MM.1S (cell line): ENCODE data around the gene OR6B2.
A peak's percentile ranks its signal among the peaks of the same experiment; 100 is the strongest.

Experiments used
- DNase-seq: peaks from one replicate; pipeline ENCODE4 v3.0.0-alpha.2; 2015
- H2AFZ ChIP-seq: fragments of 300-600 bp; sonication (generic); 2 replicates; pipeline ENCODE4 v1.6.0; 2016; ENCODE audit warnings: antibody characterized with exemption, low read length
- H3F3A ChIP-seq: fragments of 300-600 bp; sonication (generic); 2 replicates; pipeline ENCODE4 v1.6.1; 2016; ENCODE audit warnings: mild to moderate bottlenecking, antibody characterized with exemption, low read length, moderate library complexity, mixed read lengths; ENCODE audit not compliant: insufficient read depth
- H3K27ac ChIP-seq: fragments of 300-600 bp; sonication (generic); 2 replicates; pipeline ENCODE4 v1.5.1; 2016; ENCODE audit warnings: mild to moderate bottlenecking, low read length
- H3K27me3 ChIP-seq: fragments of 300-600 bp; sonication (generic); replicated peaks from 2 replicates; pipeline ENCODE4 v1.6.0; 2016; ENCODE audit warnings: low read length; ENCODE audit not compliant: insufficient read depth
- H3K36me3 ChIP-seq: fragments of 300-600 bp; sonication (generic); replicated peaks from 2 replicates; pipeline ENCODE4 v1.6.1; 2016; ENCODE audit warnings: mild to moderate bottlenecking, low read length, mixed read lengths; ENCODE audit not compliant: insufficient read depth
- H3K4me1 ChIP-seq: fragments of 300-600 bp; sonication (generic); 2 replicates; pipeline ENCODE4 v1.6.1; 2016; ENCODE audit warnings: low read length, mixed read lengths
- H3K4me2 ChIP-seq: fragments of 300-600 bp; sonication (generic); 2 replicates; pipeline ENCODE4 v1.6.0; 2016; ENCODE audit warnings: low read depth, low read length
- H3K4me3 ChIP-seq: fragments of 300-600 bp; sonication (generic); 2 replicates; pipeline ENCODE4 v1.5.1; 2016; ENCODE audit warnings: low read length, mixed read lengths
- H3K79me2 ChIP-seq: fragments of 300-600 bp; sonication (generic); 2 replicates; pipeline ENCODE4 v1.6.1; 2016; ENCODE audit warnings: mixed run types, low read length, mixed read lengths
- H3K9ac ChIP-seq: fragments of 300-600 bp; sonication (generic); 2 replicates; pipeline ENCODE4 v1.6.1; 2016; ENCODE audit warnings: low read length, mixed read lengths
- H3K9me2 ChIP-seq: fragments of 300-600 bp; sonication (generic); replicated peaks from 2 replicates; pipeline ENCODE4 v1.6.1; 2016; ENCODE audit warnings: mild to moderate bottlenecking, low read length, mixed read lengths; ENCODE audit not compliant: insufficient read depth
- H3K9me3 ChIP-seq: fragments of 300-600 bp; sonication (generic); replicated peaks from 2 replicates; pipeline ENCODE4 v1.6.1; 2016; ENCODE audit warnings: mild to moderate bottlenecking, low read length, mixed read lengths; ENCODE audit not compliant: insufficient read depth
- H4K20me1 ChIP-seq: fragments of 300-600 bp; sonication (generic); 2 replicates; pipeline ENCODE4 v1.6.1; 2016; ENCODE audit warnings: mild to moderate bottlenecking, low read length, moderate library complexity, mixed read lengths; ENCODE audit not compliant: insufficient read depth
- CTCF ChIP-seq: fragments of 300-600 bp; sonication (generic); IDR thresholded peaks from 2 replicates; pipeline ENCODE4 v1.5.1; 2016; ENCODE audit warnings: antibody characterized with exemption, low read length, mixed read lengths
- EZH2 ChIP-seq: fragments of 300-600 bp; sonication (generic); optimal IDR thresholded peaks from 2 replicates; pipeline ENCODE3; 2017; ENCODE audit warnings: low read depth, mild to moderate bottlenecking, antibody characterized with exemption, low read length, mixed read lengths
- EZH2phosphoT487 ChIP-seq: fragments of 300-600 bp; sonication (generic); IDR thresholded peaks from 2 replicates; pipeline ENCODE4 v1.6.1; 2018; ENCODE audit warnings: antibody characterized with exemption, low read length

Gene OR6B2

GRCh38 chr2:240053173-240054155, 23.2 kb upstream of the OR6B2 start, which contains the start of gene OR6B3:
Gene OR6B3, minus strand, starts transcription at chr2:240053521.
- Histone ChIP-seq H3K9me3 (no peaks in the 10 kb centered on the region), H3K9ac (no peak within 1 kb of the TSS), H3K27ac (no peak within 1 kb of the TSS), H3K79me2 (no peaks in the 10 kb centered on the region), H3K27me3 (peaks cover 92% of the 10 kb centered on the region), H3K9me2 (no peaks in the 10 kb centered on the region), H3F3A (no peaks in the 10 kb centered on the region), H3K4me2 (peak within 1 kb of the TSS; percentile 21; the same call in 1 of the 2 replicates), H2AFZ (no peak within 1 kb of the TSS), H4K20me1 (no peaks in the 10 kb centered on the region), H3K36me3 (no peaks in the 10 kb centered on the region), H3K4me1 (no peaks in the 10 kb centered on the region), H3K4me3 (no peak within 1 kb of the TSS)
- DNase-seq: no peak
- TF ChIP-seq EZH2phosphoT487: no peak
- TF ChIP-seq EZH2: no peak
- TF ChIP-seq CTCF: no peak

GRCh38 chr2:240052524-240052923, 22.3 kb upstream of the OR6B2 start:
- no peaks in the 10 kb centered on the region for H3F3A ChIP-seq
- no peaks in the 10 kb centered on the region for H3K79me2 ChIP-seq
- no peak overlapping the region for H3K9ac ChIP-seq
- no peaks in the 10 kb centered on the region for H3K36me3 ChIP-seq
- DNase-seq: no peak
- H2AFZ ChIP-seq: no peak overlapping the region
- no peaks in the 10 kb centered on the region for H4K20me1 ChIP-seq
- H3K4me1 ChIP-seq: no peaks in the 10 kb centered on the region
- H3K27me3 ChIP-seq: peaks cover 91% of the 10 kb centered on the region
- no peak for TF ChIP-seq EZH2
- no peak for TF ChIP-seq CTCF
- no peak for TF ChIP-seq EZH2phosphoT487
- H3K27ac ChIP-seq: no peak overlapping the region
- no peak overlapping the region for H3K4me2 ChIP-seq
- H3K4me3 ChIP-seq: no peak overlapping the region
- no peaks in the 10 kb centered on the region for H3K9me3 ChIP-seq
- no peaks in the 10 kb centered on the region for H3K9me2 ChIP-seq

GRCh38 chr2:240051697-240052096, 21.5 kb upstream of the OR6B2 start:
- Histone ChIP-seq H3K9me2 (no peaks in the 10 kb centered on the region), H4K20me1 (no peaks in the 10 kb centered on the region), H3K4me3 (no peak overlapping the region), H3K79me2 (no peaks in the 10 kb centered on the region), H3K27me3 (peaks cover 90% of the 10 kb centered on the region), H3K27ac (no peak overlapping the region), H3K36me3 (no peaks in the 10 kb centered on the region), H3K4me1 (no peaks in the 10 kb centered on the region), H3K9me3 (no peaks in the 10 kb centered on the region), H2AFZ (no peak overlapping the region), H3K9ac (no peak overlapping the region), H3F3A (no peaks in the 10 kb centered on the region), H3K4me2 (no peak overlapping the region)
- no peak for TF ChIP-seq EZH2
- DNase-seq: no peak

GRCh38 chr2:240050278-240050677, 20.0 kb upstream of the OR6B2 start:
- Histone ChIP-seq H4K20me1 (no peaks in the 10 kb centered on the region), H3K9ac (no peak overlapping the region), H3K4me2 (no peak overlapping the region), H3K27me3 (peaks cover 76% of the 10 kb centered on the region), H3K79me2 (no peaks in the 10 kb centered on the region), H2AFZ (no peak overlapping the region), H3K9me2 (no peaks in the 10 kb centered on the region), H3K36me3 (no peaks in the 10 kb centered on the region), H3K27ac (no peak overlapping the region), H3K4me1 (no peaks in the 10 kb centered on the region), H3K4me3 (no peak overlapping the region), H3K9me3 (no peaks in the 10 kb centered on the region), H3F3A (no peaks in the 10 kb centered on the region)
- DNase-seq: no peak
- TF ChIP-seq EZH2 (no peak), CTCF (no peak), EZH2phosphoT487 (no peak)
